NB4 (cell line): ENCODE data around the gene SAMD4A.

Source experiments
- DNase-seq: peaks from one replicate; pipeline ENCODE4 v3.0.0; 2010; ENCODE audit warnings: low read depth
- H3K4me3 ChIP-seq: one replicate; pipeline ENCODE4 v1.5.1; 2011; ENCODE audit warnings: mild to moderate bottlenecking, low read depth, low read length, moderate library complexity
- MYC ChIP-seq: IDR thresholded peaks from 2 replicates; pipeline ENCODE4 v1.6.1; 2011; ENCODE audit warnings: low read depth, low read length
- POLR2A ChIP-seq: IDR thresholded peaks from 2 replicates; pipeline ENCODE4 v1.6.1; 2011; ENCODE audit warnings: mild to moderate bottlenecking; ENCODE audit not compliant: insufficient read length; ENCODE audit errors: extremely low read depth
- TF ChIP-seq, protein P1 (sequence below): IDR thresholded peaks from 2 replicates; pipeline ENCODE4 v1.6.1; 2011; ENCODE audit warnings: low read depth, low read length
- TF ChIP-seq, protein P2 (sequence below): IDR thresholded peaks from one replicate; pipeline ENCODE4 v1.5.1; 2012; ENCODE audit warnings: low read depth, low read length

SAMD4A gene

DNA sequence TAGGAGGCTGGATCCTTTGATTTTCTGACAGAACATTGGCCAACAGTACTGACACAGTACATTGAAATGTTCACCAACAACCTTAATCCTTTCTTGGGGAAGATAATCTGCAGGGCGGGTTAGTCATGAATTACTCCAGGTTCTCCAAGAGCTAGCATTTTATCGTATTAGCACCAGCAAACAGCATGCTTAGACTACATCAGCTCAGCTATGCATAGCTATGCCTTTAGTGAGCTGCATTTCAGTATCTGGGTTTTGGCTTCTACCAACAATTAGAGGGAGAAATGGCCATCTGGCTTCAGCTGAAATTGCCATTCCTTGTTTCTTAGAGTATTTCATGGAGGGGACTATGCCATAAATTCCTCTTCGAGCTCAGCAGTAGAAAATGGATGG, 33.8 kb downstream of the SAMD4A start:
- TF ChIP-seq, protein P1, sequence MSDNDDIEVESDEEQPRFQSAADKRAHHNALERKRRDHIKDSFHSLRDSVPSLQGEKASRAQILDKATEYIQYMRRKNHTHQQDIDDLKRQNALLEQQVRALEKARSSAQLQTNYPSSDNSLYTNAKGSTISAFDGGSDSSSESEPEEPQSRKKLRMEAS: no peak
- TF ChIP-seq, protein P2, sequence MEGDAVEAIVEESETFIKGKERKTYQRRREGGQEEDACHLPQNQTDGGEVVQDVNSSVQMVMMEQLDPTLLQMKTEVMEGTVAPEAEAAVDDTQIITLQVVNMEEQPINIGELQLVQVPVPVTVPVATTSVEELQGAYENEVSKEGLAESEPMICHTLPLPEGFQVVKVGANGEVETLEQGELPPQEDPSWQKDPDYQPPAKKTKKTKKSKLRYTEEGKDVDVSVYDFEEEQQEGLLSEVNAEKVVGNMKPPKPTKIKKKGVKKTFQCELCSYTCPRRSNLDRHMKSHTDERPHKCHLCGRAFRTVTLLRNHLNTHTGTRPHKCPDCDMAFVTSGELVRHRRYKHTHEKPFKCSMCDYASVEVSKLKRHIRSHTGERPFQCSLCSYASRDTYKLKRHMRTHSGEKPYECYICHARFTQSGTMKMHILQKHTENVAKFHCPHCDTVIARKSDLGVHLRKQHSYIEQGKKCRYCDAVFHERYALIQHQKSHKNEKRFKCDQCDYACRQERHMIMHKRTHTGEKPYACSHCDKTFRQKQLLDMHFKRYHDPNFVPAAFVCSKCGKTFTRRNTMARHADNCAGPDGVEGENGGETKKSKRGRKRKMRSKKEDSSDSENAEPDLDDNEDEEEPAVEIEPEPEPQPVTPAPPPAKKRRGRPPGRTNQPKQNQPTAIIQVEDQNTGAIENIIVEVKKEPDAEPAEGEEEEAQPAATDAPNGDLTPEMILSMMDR: no peak
- TF ChIP-seq MYC: no peak
- no peak for TF ChIP-seq POLR2A
- no peak overlapping the region for H3K4me3 ChIP-seq
- no peak for DNase-seq

DNA sequence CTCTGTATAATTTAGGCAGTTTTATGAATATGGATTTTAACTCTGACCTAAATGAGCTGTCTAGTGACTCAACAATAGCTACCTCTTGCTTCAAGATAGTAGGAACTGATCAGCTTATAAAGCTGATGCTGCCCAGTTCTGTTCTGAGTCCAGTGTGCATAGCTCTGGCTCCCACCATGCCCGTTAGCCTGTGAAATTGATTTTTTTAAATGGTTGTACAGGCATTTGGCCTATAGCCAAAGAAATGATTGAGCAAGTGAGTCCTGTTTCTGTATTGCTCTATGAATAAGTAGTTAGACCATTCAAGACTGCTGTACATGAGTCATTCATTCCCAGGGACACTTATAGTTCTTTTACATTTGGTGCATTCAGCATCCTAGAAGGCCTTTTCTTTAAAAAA, 36.4 kb downstream of the SAMD4A start:
- TF ChIP-seq POLR2A (no peak), MYC (no peak)
- TF ChIP-seq, protein P1: no peak
- TF ChIP-seq, protein P2: no peak
- DNase-seq: no peak
- H3K4me3 ChIP-seq: no peak overlapping the region

DNA sequence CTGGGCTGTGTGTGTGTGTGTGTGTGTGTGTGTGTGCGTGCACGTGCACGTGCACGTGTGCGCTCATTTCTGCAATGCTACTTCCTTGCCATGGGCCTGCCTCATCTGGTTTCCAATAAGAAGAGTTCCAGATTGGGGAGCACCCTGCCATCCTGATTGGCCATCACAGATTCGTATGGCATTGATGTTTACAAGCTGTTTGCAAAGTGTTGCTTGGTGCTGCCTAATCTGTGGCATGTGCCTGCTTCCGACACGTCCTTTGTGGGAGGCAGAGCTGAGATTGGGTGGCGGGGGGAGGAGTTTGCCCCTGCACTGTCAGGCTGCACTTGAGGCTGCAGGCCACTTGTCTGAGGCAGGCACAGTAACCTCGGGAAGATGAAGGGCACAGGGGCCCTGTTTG, 39.2 kb downstream of the SAMD4A start:
- DNase-seq: no peak
- no peak overlapping the region for H3K4me3 ChIP-seq
- TF ChIP-seq, protein P2: no peak
- TF ChIP-seq MYC (no peak), POLR2A (no peak)
- TF ChIP-seq, protein P1: no peak

DNA sequence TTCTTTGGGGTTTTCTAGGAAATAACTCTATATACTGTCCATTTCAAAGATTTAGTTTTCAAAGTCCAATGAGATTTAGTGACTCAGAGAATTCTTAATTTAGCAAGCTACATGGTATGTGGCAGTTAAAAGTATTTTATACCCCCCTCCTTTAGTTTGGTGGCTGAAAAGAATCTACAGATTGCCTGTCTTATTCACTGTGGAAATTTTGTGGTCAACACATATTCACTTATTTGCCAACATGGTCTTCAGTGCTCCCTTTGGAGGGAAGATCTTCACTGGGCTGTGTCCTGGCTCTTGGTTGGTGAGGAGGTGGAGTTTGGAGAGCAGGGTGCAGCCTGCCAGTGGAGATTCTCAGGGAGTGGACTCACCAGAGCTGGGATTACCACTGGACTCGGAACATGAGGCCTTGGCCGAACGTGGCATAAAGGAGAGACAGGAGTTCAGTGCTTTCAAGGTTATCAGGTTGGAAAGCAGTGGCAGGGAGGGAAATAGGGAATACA, 39.8 kb downstream of the SAMD4A start:
- no peak for DNase-seq
- no peak overlapping the region for H3K4me3 ChIP-seq
- TF ChIP-seq, protein P2: no peak
- no peak for TF ChIP-seq MYC
- TF ChIP-seq POLR2A: no peak
- TF ChIP-seq, protein P1: no peak

DNA sequence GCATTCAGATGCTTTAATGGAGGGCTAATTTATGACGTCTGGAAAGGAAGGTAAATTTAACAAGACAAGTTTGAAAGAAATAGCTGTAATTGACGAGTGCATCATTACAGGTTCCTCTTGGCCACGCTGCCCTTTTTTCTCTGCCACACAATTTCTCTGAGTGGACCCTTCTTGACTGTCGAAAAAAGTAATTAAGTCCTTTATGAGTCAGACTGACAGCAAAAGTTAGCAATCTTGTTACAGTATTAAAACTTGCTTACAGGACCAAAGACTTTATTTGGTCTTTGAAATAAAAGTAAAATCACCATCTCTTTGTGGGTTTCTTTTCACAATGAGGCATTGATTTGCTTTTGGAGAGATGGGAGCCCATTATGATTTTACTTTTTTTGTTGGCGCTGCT, 42.6 kb downstream of the SAMD4A start:
- H3K4me3 ChIP-seq: no peak overlapping the region
- TF ChIP-seq POLR2A: no peak
- TF ChIP-seq, protein P2: no peak
- TF ChIP-seq, protein P1: no peak
- TF ChIP-seq MYC: no peak
- DNase-seq: no peak
